ENCODE measurements around the gene FCER1A.

DNA sequence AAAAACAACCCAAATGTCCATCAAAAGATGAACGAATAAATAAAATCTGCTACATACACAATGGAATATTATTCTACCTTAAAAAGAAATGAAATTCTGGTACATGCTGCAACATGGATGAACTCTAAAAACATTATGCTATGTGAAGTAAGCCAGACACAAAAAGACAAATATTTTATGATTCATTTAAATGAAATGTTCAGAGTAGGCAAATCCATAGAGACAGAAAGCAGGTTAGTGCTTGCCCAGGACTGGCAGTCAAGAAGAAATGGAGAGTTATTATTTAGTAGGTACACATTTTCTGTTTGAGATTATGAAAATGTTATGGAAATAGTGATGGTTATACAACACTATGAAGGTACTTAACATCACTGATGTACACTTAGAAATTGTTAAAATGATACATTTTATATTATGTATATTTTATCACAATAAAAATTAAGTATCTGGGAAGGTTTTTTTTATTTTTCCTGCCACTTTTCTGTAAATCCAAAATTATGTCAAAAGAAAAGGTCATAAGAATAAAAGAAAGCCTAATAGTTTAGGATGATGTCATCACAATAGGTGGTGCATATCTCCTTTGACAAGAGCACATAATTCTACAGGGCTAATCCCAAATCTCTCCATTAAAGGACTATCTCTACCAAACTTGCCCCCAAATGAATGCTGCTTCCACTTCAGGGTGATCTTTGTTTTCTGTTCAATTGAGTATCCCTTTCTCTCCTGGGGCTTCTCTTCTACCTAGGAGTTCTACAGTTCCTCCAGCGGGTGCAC, 40.2 kb upstream of the FCER1A start:
- TF ChIP-seq, protein P1, sequence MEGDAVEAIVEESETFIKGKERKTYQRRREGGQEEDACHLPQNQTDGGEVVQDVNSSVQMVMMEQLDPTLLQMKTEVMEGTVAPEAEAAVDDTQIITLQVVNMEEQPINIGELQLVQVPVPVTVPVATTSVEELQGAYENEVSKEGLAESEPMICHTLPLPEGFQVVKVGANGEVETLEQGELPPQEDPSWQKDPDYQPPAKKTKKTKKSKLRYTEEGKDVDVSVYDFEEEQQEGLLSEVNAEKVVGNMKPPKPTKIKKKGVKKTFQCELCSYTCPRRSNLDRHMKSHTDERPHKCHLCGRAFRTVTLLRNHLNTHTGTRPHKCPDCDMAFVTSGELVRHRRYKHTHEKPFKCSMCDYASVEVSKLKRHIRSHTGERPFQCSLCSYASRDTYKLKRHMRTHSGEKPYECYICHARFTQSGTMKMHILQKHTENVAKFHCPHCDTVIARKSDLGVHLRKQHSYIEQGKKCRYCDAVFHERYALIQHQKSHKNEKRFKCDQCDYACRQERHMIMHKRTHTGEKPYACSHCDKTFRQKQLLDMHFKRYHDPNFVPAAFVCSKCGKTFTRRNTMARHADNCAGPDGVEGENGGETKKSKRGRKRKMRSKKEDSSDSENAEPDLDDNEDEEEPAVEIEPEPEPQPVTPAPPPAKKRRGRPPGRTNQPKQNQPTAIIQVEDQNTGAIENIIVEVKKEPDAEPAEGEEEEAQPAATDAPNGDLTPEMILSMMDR (IDR thresholded peaks at IDR 0.05 in 4 of 5, conservative IDR thresholded peaks at IDR 0.05 in 1 of 5), result no peak
- TF ChIP-seq POLR2A (IDR thresholded peaks at IDR 0.05), result no peak

Measured in gastrocnemius medialis (tissue), 4 donors.